Muscle layer of duodenum (tissue), 2 donors: Measurements from ENCODE around the gene PLK2.

ENCODE experiments used
- H3K27ac ChIP-seq: one replicate; pipeline ENCODE4 v1.7.0; 2013; ENCODE audit warnings: mild to moderate bottlenecking, low read length
- H3K27me3 ChIP-seq: one replicate; pipeline ENCODE4 v1.7.0; 2013; ENCODE audit warnings: low read depth, mild to moderate bottlenecking, control low read depth, low read length
- H3K36me3 ChIP-seq, 2 donors: one replicate each; pipeline ENCODE4 v1.7.0; 2013; ENCODE audit warnings: low read length in 2 of 2, control low read depth in 1 of 2, mild to moderate bottlenecking in 1 of 2; ENCODE audit not compliant: insufficient read depth in 2 of 2, control insufficient read depth in 1 of 2
- H3K4me1 ChIP-seq, 2 donors: one replicate each; pipeline ENCODE4 v1.7.0; 2013; ENCODE audit warnings: low read length in 2 of 2, mild to moderate bottlenecking in 2 of 2, control low read depth in 1 of 2, moderate library complexity in 1 of 2; ENCODE audit not compliant: insufficient read depth in 2 of 2, control insufficient read depth in 1 of 2
- H3K4me3 ChIP-seq, 2 donors: one replicate each; pipeline ENCODE4 v1.7.0; 2013; ENCODE audit warnings: low read length in 2 of 2, low read depth in 1 of 2, mild to moderate bottlenecking in 1 of 2
- H3K9me3 ChIP-seq, 2 donors: one replicate each; pipeline ENCODE4 v1.7.0; 2013; ENCODE audit warnings: low read length in 2 of 2, control low read depth in 1 of 2, mild to moderate bottlenecking in 1 of 2; ENCODE audit not compliant: control insufficient read depth in 1 of 2
- donor health status: healthy.

PLK2 gene

GRCh38 chr5:58404734-58405133 lies 55.2 kb downstream of the PLK2 start:
- Histone ChIP-seq H3K27ac (no peak overlapping the region), H3K27me3 (no peaks in the 10 kb centered on the region), H3K4me1 (no peaks in the 10 kb centered on the region), H3K9me3 (no peaks in the 10 kb centered on the region), H3K36me3 (no peaks in the 10 kb centered on the region), H3K4me3 (no peak overlapping the region)
